Measurements from ENCODE around the gene MAPRE2. TPM values are rescaled to one million over a fixed set of nuclear protein-coding genes. Genes with fewer than 3 reads are reported as not detected.

Gene MAPRE2
- total RNA-seq, 1 experiment from 2014 or later: 2.8 TPM

DNA sequence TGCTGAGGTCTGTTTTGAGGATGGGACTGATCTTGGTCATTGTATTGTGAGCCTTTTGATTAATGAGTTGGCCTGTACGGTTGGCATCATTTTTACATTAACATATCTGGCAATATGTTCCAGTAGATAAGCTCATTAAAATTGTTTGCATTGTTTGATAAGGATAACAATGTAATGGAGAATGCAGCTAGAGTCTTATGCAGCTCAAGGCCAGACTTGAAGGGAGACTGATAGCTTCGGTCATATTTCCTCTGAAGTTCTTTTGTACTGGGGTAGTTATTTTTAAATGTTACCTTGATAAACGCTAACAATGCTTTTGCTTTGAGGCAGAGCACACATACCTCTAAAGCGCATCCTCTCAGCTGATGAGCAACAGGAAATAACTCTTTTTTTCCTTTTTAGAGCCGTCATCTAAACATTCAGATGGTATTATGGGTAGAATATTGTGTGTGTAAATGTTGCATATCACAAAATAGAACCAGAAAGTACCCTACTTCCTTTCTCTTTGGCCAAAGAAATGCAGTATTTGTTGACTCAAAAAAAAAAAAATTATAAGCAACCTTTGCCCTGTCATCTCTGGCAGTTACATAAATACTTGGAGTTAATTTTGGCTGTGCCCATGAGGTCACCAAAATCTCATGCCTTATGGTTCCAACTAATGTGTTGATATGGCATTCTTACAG, 1.3 kb downstream of the MAPRE2 start:
- DNase-seq: no peak
- intact Hi-C loops (cut with micrococcal nuclease): no loop called here
- ATAC-seq: no peak
- Histone ChIP-seq H3K4me3 (ENCODE audit: low read length) (peak overlapping the region; percentile 75), H3K79me2 (ENCODE audit: low read length) (no peaks in the 10 kb centered on the region), H3K9me2 (replicated peaks; ENCODE audit: low read length) (no peaks in the 10 kb centered on the region), H3K9ac (ENCODE audit: low read length) (no peak overlapping the region), H3F3A (ENCODE audit: low read length, unreplicated experiment) (no peaks in the 10 kb centered on the region), H3K4me1 (ENCODE audit: insufficient read depth, low read length) (peaks cover 5% of the 10 kb centered on the region; the same call in 1 of the 2 replicates), H3K27ac (ENCODE audit: low read length) (no peak overlapping the region), H3K36me3 (ENCODE audit: low read depth, low read length) (no peaks in the 10 kb centered on the region), H4K20me1 (ENCODE audit: low read length) (no peaks in the 10 kb centered on the region), H3K9me3 (ENCODE audit: low read length) (no peaks in the 10 kb centered on the region), H2AFZ (ENCODE audit: low read length) (no peak overlapping the region), H3K27me3 (ENCODE audit: low read length) (no peaks in the 10 kb centered on the region), H3K4me2 (ENCODE audit: low read length) (peak overlapping the region; percentile 89)
- POLR2A ChIA-PET (ENCODE audit: unreplicated experiment): interaction anchor here (0.7 kb wide), 1 partner anchor 362 kb away, joined by 7 read pairs; no protein-coding TSS in a partner anchor
- TF ChIP-seq CTCF (conservative IDR thresholded peaks at IDR 0.05; ENCODE audit: low read depth, low read length): no peak
- TF ChIP-seq EZH2 (IDR thresholded peaks at IDR 0.05; ENCODE audit: low read length, unreplicated experiment): no peak
- no peak for TF ChIP-seq EZH2phosphoT487 (IDR thresholded peaks at IDR 0.05; ENCODE audit: borderline replicate concordance, low read length)
- no TSS peak for BruUV-seq (replicated peaks)
- CTCF ChIA-PET: no interaction called here

- peaks cover 5% of the 10 kb centered on the region; the same call in 1 of the 2 replicates for H3K4me1 ChIP-seq (ENCODE audit: insufficient read depth, low read length)
- POLR2A ChIA-PET (ENCODE audit: unreplicated experiment): no interaction called here
Observed at GRCh38 chr18:35043207-35043606, 2.0 kb downstream of the MAPRE2 start.

More at GRCh38 chr18:35043207-35043606, 2.0 kb downstream of the MAPRE2 start:
- H3K36me3 ChIP-seq (ENCODE audit: low read depth, low read length): no peaks in the 10 kb centered on the region
- CTCF ChIA-PET: no interaction called here
- H3K9me3 ChIP-seq (ENCODE audit: low read length): no peaks in the 10 kb centered on the region
- H3K4me3 ChIP-seq (ENCODE audit: low read length): no peak overlapping the region
- no peak overlapping the region for H3K27ac ChIP-seq (ENCODE audit: low read length)
- TF ChIP-seq EZH2phosphoT487 (IDR thresholded peaks at IDR 0.05; ENCODE audit: borderline replicate concordance, low read length) (no peak), CTCF (conservative IDR thresholded peaks at IDR 0.05; ENCODE audit: low read depth, low read length) (no peak), EZH2 (IDR thresholded peaks at IDR 0.05; ENCODE audit: low read length, unreplicated experiment) (no peak)
- H2AFZ ChIP-seq (ENCODE audit: low read length): no peak overlapping the region
- H3K9ac ChIP-seq (ENCODE audit: low read length): no peak overlapping the region
- DNase-seq (no peak), ATAC-seq (no peak)
- H4K20me1 ChIP-seq (ENCODE audit: low read length): no peaks in the 10 kb centered on the region
- no peaks in the 10 kb centered on the region for H3F3A ChIP-seq (ENCODE audit: low read length, unreplicated experiment)
- H3K79me2 ChIP-seq (ENCODE audit: low read length): no peaks in the 10 kb centered on the region
- H3K4me2 ChIP-seq (ENCODE audit: low read length): no peak overlapping the region
- BruUV-seq (replicated peaks): no TSS peak
- H3K27me3 ChIP-seq (ENCODE audit: low read length): no peaks in the 10 kb centered on the region
- H3K9me2 ChIP-seq (replicated peaks; ENCODE audit: low read length): no peaks in the 10 kb centered on the region
- intact Hi-C loops (cut with micrococcal nuclease): no loop called here
